GM23248 (cell line): ENCODE measurements around the gene CCT2.

Source experiments
- EZH2 ChIP-seq: fragments of 200-600 bp; sonication (generic); IDR thresholded peaks from 2 replicates; pipeline ENCODE4 v1.6.1; 2018; ENCODE audit warnings: antibody characterized with exemption, mild to moderate bottlenecking; ENCODE audit not compliant: insufficient read depth, poor library complexity, severe bottlenecking
- EZH2phosphoT487 ChIP-seq: fragments of 200-600 bp; sonication (generic); IDR thresholded peaks from 2 replicates; pipeline ENCODE4 v1.6.1; 2018; ENCODE audit warnings: antibody characterized with exemption, moderate library complexity, mild to moderate bottlenecking, low read depth; ENCODE audit not compliant: insufficient read depth

DNA sequence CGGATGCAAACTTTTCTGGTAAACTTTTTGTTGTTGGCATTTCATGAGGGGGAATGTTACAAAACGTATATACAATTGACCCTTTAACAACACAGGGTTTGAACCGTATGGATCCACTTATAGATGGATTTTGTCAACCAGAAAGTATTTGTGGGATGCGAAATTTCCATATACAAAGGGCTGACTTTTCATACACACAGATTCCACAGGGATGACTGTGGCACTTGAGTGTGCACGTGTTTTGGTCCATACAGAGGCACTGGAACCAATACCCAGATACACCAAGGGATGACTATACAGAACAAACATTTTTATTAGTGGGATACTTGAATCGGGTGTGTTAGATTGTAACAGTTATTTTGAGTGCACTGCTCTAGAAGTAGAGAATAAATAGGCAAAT, 29.8 kb upstream of the CCT2 start:
- no peak for TF ChIP-seq EZH2phosphoT487
- no peak for TF ChIP-seq EZH2
